AG09309 (cell line): ENCODE data around the gene DNAJC25.
A peak's percentile ranks its signal among the peaks of the same experiment; 100 is the strongest.

Experiments used
- DNase-seq: peaks from one replicate; pipeline ENCODE4 v3.0.0-alpha.2; 2010; ENCODE audit warnings: low read depth
- H3K4me3 ChIP-seq: 2 replicates; pipeline ENCODE4 v1.5.1; 2011; ENCODE audit warnings: mild to moderate bottlenecking, low read depth, low read length, moderate library complexity; ENCODE audit not compliant: control insufficient read depth
- TF ChIP-seq, protein P1 (sequence below): IDR thresholded peaks from 2 replicates; pipeline ENCODE4 v1.5.1; 2011; ENCODE audit warnings: mild to moderate bottlenecking, low read depth, low read length, inconsistent platforms; ENCODE audit not compliant: insufficient read depth, control insufficient read depth; ENCODE audit errors: missing control alignments

The DNAJC25 gene

DNA sequence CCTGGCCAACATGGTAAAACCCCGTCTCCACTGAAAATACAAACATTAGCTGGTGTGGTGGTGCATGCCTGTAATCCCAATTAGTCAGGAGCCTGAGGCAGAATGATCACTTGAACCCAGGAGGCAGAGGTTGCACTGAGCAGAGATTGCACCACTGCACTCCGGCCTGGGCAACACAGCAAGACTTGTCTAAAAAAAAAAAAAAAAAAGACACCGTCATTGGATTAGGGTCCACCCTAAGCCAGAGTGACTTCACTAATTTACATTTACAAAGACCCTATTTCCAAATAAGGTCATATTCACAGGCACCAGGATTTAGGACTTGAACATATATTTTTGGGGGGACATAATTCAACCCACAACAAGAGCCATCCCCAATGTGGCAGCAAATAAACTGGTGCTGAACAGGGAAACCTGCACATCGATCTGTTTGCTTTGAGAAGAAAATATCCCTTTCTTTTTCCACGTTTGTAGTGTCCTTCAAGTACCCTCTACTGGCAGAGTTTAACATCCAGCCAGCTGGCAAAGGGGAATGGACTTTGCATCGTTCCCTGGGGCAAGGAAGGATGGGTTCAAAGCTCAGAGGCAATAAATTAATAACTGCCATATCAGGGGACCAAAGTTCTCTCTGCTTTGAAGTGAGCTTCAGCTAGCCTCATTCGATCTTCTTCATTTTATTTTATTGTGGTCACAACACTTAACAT is 3.7 kb upstream of the DNAJC25 start:
- TF ChIP-seq, protein P1, sequence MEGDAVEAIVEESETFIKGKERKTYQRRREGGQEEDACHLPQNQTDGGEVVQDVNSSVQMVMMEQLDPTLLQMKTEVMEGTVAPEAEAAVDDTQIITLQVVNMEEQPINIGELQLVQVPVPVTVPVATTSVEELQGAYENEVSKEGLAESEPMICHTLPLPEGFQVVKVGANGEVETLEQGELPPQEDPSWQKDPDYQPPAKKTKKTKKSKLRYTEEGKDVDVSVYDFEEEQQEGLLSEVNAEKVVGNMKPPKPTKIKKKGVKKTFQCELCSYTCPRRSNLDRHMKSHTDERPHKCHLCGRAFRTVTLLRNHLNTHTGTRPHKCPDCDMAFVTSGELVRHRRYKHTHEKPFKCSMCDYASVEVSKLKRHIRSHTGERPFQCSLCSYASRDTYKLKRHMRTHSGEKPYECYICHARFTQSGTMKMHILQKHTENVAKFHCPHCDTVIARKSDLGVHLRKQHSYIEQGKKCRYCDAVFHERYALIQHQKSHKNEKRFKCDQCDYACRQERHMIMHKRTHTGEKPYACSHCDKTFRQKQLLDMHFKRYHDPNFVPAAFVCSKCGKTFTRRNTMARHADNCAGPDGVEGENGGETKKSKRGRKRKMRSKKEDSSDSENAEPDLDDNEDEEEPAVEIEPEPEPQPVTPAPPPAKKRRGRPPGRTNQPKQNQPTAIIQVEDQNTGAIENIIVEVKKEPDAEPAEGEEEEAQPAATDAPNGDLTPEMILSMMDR, result no peak
- DNase-seq, result no peak
- H3K4me3 ChIP-seq, result no peak overlapping the region

DNA sequence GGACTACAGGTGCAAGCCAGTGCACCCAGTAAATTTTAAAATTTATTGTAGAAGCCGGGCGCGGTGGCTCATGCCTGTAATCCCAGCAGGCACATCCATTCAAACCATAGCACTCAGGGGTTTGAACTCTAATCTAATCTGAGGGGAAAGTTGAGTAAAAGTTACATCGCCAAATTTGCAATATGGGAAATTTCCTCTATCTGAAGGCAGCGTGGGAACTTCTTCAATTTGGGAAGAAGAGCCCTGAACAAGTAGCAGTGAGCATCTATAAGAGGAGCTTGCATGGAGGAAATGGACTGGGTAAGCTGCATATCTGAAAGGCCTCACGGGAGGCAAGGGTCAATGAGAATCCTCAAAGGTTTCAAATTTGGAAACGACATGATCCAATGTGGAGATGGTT is 2.7 kb upstream of the DNAJC25 start:
- TF ChIP-seq, protein P1, result no peak
- DNase-seq, result no peak
- H3K4me3 ChIP-seq, result no peak overlapping the region

DNA sequence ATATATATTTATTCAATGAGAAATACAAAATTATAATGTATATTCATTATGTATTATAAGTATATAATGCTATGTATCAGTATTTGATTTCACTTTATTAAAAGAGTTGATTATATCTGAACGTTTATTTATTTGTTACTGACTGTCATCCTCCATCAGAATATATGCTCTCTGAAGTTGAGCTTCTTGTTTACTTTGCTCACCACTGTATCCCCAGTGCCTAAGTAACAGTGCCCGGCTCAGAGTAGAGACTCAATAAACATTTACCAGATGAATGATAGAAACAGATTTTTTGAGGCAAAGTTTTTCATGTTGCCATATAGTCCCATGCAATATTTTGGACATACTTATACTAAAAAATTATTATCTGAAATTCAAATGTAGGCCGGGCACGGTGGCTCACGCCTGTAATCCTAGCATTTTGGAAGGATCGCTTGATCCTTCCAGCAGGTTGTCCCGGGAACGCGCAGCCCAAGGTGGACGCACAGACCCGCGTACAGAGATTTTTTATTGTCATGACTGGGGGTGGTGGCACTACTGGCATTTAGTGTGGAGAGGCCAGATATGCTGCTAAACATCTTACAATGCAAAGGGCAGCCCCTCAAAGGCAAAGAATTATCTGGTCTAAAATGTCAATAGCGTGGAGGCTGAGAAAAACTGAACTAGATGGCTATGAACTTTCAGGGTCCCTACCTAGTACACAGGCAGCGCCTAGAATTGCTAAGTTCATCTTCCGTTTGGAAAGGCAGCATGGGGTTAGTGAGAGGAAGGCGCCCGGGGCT is 761 bp upstream of the DNAJC25 start:
- H3K4me3 ChIP-seq, result peak overlapping the region; percentile 85
- no peak for DNase-seq

DNA sequence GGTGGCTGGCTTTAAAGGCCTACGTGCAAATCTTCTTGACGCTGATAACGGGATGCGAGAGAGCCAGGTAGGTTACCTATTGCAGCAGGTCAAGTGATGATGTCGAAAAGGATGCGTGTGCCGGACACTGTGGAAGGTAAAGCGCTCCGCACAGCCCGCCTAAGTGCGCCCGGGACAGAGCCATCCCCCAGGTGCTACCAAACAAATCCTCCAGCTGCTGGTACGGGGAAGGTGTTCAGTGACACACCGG is 245 bp upstream of the DNAJC25 start:
- TF ChIP-seq, protein P1, result no peak
- H3K4me3 ChIP-seq, result peak overlapping the region; percentile 85
- no peak for DNase-seq

More for the DNA sequence above, 761 bp upstream of the DNAJC25 start:
- TF ChIP-seq, protein P1, result no peak

DNA sequence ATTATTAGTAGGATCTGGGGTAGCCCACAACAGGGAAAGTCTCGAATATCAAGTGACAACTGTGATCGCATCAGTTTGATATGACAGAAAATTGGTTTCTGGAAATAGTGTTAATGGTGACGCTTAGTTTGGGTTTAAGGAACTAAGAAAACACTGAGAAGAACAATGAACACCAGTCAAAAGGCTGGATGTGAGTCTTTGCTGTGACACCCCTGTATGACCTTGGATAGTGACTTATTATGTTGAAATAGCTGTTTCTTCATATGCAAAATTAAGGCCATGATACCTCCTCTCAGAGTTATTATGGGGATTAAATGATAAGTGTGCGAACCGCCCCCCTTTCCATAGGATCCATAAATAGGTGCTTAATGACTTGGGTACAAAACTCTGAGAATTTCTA is 926 bp downstream of the DNAJC25 start:
- H3K4me3 ChIP-seq, result peak overlapping the region; percentile 85
- DNase-seq, result no peak
- TF ChIP-seq, protein P1, result no peak

DNA sequence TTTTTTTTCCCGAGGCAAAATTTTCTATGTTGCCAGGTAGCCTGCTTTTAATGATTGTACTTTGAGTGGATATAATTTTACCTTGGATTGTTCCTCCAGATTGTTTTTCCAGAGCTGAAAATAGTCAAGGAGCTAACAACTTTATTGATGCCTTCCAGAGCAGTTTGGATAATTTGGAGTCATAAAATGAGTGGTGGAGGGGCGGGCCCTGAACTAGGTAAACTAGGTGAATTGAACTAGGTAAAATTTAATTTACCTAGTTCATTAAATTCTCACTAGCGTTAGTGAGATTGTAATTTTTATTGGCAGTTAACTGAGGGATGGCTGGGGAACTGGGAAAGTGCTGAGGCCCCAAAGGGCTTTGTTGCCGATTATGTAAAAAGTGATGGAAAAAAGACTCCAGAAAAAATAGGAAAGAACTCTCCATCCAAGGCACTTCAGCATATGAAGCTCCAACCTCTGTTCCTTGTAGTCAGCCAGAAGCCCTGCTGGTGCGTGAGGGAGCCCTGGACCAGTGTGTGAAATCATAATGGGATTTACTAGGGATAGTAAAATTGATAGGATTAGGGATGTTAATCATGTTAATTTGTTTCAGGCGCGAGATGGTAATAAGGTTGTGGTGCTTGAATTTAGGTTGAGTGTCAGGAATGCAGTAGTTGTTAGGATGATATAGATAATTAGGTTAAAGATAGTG is 1.7 kb downstream of the DNAJC25 start:
- DNase-seq, result no peak
- peak overlapping the region; percentile 85 for H3K4me3 ChIP-seq
- TF ChIP-seq, protein P1, result no peak
